Cerebellar cortex (tissue), 1 donor: Measurements from ENCODE around the gene PPP1R12B.
"Not testable (repeated sequence)": the region's sequence is repeated elsewhere in the genome, so short reads cannot be mapped to it uniquely, and the experiment has no call there.

Source experiments
- DNase-seq: peaks from one replicate; pipeline ENCODE4 v3.0.0-alpha.2; 2015; ENCODE audit warnings: low spot score

The PPP1R12B gene

DNA sequence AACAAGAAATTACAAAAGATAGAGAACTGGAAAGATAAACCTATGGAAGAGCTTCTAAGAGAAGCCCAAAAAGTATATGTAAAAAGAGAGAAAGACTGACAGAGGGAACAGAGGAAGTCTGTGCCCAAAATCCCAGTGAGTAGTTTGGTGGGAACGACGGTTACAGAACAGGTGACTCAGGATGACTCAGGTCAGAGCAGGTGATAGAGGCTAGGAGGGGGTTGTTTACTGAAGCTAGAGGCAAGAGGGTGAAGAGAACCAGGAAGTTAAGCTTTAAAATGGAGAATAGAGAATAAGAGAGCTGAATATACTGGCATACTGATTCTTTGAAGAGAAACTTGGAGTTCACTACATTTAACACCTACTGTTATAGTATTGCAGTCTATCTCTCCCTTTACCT lies 134.9 kb downstream of the PPP1R12B start:
- not testable (repeated sequence) for DNase-seq

DNA sequence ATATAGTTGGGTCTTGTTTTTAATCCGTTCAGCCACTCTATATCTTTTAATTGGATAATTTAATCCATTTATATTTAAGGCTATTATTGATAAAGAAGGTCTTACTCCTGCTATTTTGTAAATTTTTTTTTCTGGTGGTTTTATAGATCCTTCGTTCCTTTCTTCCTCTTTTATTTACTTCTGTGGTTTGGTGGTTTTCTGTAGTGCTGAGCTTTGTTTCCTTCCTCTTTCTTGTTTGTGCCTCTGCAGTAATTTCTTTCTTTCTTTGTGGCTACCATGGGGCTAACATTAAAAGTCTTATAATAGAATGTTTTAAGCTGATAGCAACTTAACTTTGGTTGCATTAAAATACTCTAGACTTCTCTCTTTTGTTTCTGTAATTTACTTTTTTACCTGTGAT lies 135.5 kb downstream of the PPP1R12B start:
- DNase-seq: not testable (repeated sequence)

DNA sequence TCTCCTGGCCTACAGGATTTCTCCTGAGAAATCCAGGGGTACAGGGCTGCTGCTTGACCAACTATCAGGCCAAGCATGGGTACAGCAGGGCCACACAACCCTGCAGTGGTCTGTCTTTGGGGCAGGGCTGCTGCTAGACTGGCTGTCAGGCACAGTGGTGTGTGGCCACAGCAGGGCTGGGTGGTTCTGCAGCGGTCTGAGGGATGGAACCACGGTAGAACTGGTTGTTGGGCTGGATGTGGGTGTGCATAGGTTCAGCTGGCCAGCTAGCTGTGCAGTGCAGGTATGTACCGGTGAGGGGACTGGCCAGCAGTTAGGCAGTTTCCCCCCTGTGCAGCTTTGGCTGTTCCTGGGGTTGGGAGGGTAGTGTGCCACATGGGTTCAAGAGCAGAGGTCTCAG lies 136.3 kb downstream of the PPP1R12B start:
- not testable (repeated sequence) for DNase-seq

DNA sequence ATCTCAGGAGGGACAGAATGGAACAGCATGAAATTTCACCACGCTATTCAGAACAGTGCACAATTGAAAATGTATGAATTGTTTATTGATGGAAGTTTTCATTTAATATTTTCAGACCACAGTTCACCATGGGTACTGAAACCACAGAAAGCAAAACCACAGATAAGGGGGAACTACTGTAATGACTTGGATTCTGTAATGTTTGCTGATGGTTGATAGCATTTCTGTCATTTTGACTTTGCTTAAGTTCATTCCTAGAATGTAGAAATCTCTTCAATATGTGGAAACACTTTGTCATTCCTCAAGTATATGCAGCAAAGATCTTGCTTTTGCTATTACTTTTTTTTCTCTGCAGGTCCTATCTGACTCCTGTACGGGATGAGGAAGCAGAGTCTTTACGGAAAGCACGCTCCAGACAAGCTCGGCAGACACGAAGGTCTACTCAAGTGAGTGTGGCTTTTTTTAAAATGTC lies 139.7 kb downstream of the PPP1R12B start:
- not testable (repeated sequence) for DNase-seq

DNA sequence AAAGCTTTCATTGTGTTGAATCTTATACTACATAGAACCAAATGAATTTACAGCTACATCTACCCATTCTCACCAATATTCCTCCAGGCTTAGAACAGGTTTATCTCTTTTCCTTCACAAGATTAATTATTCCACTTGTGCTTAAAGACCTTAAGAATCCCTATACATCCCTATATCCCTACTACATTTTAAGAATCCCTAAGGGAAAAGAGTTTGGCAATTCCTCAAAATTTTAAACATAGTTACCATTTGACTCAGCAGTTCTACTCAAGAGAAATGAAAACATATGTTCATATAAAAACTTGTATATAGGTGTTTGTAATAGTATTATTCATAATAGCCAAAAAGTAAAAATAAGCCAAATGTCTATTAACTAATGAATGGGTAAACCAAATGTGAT lies 140.6 kb downstream of the PPP1R12B start:
- DNase-seq: not testable (repeated sequence)

DNA sequence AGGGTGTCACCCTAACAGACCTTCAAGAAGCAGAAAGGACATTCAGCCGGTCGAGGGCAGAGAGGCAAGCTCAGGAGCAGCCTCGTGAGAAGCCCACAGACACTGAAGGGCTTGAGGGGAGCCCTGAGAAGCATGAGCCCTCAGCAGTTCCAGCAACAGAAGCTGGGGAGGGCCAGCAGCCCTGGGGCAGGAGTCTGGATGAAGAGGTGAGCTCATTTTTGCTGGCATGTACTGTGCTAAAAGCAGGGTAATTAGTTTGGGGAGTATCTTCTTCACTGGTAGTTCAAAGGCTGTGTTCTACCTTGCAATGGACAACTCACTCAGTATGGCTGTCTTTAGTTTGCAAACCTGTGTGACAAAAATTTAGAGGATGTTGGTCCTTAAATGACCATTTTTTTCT lies 144.6 kb downstream of the PPP1R12B start:
- DNase-seq: not testable (repeated sequence)

DNA sequence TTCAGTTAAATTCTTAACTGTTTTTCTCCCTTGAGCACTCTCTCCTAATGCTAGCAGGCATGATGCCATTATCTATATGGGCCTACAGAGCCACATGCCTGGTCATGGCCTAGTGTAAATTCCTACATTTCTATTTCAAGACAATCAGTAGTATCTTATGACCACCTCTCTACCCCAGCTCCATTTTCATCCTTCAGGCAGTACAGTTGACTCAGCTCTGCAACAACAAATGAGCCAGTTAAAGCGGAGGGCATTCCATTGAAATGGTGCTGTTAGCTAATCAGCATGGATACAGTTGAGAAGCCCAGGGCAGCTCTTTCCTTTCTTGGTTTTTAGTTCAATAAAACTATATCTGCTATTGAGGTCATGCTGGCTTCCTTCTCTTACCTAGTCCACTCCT lies 150.0 kb downstream of the PPP1R12B start:
- no peak for DNase-seq

DNA sequence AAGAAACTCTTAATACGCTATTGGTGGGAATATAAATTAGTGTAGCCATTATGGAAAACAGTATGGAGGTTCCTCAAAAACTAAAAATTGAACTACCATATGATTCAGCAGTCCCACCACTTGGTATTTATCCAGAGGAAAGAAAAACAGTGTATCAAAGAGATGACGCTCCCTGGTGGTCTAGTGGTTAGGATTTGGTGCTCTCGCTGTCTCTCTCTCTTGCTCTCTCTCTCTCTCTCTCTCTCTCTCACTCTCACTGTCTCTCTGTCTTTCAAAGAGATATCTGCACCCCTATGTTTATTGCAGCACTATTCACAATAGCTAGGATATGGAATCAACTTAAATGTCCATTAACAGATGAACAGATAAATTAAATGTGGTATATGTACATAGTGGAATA lies 151.5 kb downstream of the PPP1R12B start:
- not testable (repeated sequence) for DNase-seq

DNA sequence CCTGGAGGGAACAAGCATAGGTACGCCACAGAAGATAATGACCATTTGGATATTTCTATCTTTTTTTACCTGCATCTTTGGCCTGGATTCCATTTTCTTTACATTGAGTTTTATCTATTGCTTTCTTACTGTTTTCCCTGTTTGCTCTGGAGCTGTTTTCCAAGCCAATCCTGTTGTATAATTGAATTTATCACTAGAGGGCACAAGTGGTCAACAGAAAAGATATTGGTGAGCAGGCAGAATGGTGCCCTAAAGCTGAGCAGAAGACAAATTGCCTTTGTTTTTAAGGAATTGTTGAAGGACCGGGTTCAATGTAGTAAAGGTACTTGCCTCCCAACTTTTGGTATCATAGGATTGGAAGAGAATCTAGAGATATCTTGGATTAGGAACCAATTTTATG lies 152.8 kb downstream of the PPP1R12B start:
- DNase-seq: peak; percentile 69

DNA sequence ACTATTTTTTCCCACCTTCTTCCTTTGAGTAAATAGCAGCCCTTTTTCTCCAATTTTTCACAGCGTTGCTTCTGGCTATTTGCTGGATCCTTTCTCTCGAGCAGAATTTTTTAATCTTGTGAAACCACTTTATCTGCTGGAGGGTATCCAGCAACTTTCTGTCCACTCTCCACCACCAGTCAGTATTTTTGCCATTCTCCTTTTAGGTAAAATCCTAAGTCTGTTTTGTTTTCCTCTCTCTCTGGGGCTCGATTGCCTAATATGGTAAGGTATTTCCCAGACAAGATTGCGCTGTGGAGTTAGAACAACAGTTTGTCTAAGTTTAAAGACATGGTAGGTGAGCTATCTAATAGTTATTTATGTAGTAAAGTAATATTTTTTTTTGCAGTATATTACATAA lies 156.9 kb downstream of the PPP1R12B start:
- peak; percentile 4 for DNase-seq

DNA sequence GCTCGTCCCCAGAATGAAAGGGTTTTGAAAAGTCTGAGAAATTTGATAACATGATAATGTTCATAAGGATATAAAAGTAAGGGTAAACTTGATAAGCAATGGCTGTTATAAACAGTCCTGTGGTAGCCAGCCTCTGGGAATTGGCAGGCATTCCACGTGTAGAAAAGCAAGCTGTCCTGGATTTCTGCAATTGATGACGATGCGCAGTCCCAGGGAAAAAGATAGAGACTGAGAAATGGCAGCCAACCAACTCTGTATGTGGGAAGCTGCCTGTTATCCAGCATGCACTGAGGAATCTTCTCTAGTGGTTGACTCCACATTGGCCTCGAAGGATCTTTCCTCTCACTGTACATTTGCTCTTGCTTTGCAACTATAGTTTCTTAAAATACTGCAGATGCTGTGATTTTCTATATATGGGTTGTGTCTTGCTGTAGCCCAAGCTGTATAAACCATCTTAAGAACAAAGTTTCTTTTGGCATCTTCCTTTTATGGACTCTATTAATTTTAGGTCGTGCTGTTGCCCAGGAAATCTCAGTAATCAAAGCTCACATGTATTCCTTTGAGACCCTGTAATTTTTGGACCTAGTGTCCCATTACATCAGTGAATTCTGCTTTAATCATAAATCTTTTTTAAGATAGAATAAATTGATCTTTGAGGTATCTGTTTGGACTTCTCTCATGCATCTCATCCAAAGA lies 157.5 kb downstream of the PPP1R12B start:
- peak; percentile 94 for DNase-seq

DNA sequence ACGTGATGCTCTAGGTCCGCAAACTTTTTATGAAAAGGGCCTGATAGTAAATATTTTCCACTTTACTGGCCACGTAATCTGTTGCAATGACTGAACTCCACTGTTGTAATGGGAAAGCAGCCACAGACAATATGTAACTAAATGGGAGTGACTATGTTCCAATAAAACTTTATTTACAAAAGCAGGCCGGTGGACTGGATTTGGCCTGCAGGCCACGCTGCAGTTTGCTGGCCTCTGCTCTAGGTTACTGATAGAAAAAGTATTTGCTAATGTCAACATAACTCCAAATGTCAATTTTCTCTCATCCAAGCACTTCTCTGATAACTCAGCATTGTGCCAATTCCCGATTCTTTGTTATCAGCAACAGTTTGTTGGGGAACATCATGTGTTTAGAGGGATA lies 160.4 kb downstream of the PPP1R12B start:
- not testable (repeated sequence) for DNase-seq

DNA sequence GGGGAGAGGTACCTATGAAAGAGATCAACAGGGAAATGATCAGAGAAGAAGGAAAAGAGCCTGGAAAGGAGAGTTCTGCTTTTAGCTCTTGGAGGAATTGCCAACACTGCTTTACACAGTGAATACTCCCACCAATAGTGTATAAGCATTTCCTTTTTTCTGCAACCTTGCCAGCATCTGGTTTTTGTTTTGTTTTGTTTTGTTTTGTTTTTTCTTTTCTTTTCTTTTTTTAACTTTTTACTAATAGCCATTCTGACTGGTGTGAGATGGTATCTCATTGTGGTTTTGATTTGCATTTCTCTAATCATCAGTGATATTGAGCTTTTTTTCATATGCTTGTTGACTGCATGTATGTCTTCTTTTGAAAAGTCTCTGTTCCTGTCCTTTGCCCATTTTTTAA lies 165.4 kb downstream of the PPP1R12B start:
- not testable (repeated sequence) for DNase-seq

DNA sequence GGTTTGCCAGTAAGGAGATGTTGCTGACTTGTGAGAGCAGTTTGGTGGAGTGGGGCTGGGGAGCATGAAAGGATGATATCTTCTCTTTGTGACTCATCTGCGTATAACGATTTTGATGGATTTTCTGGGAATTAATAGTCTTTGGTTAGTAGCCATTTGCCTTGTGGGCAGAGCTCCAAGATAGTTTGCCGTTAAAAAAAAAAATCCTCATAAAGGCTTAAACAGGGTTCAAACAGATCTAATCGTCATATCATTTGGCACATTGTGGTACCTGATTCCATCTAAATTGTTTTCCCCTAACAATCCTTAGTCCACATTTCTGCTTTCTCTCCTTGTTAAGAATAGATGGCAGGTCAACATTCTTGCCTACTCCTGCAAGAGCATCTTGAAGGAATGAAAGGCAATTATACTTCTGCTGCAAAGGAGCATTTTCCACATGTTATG lies 168.0 kb downstream of the PPP1R12B start:
- DNase-seq: no peak

DNA sequence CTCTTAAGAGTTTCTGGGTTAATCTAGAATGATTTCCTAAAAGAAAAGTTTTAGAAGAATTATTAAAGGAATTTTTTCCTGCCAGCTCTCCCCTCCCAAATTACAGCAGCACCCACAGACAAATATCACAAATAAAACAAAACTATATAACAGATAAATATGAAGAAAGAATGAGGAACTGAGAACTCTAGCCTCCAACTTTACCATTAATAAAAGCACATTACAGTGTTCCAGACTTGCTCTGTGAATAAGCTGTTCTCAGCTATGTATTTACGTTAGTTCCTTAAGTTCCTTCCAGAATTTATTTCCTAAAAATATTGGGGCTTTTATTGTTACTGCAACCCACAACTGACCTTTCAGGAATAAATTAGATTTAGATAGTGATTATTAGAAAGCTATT lies 168.6 kb downstream of the PPP1R12B start:
- not testable (repeated sequence) for DNase-seq

DNA sequence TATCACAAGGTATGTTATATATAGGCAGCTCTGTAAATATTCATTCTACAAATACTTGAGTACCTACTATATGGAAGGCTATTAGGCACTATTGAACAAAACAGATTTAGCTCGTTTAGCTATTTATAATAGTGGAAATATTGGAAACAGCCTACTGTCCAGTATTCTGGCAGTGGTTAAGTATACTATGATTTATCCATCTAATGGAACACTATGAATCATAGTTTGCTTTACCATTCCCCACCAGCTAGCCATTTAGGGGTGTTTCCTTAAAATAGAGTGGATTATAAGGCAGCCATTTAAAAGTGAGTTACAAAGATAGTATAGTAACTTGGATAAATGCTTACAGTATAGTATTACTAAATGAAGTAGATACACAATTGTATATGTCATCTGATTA lies 169.7 kb downstream of the PPP1R12B start:
- not testable (repeated sequence) for DNase-seq

DNA sequence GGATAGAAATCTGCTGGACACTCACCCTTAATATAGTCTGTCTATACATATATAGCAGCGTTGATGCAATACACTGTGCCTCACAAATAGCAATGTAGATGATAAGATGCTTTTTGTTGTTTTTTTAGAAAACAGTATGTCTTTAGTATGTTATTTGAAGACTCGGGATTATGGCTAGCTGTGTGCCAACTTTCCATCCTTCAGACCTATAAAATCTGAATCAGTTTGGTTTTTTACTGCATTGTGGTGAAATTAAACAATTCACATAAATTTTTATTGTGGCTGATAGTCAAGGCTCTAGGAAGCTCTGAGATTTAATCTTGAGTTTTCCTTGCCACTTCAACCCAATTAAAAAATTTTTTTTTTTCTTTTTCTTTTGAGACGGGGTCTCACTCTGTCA lies 170.4 kb downstream of the PPP1R12B start:
- DNase-seq: not testable (repeated sequence)

DNA sequence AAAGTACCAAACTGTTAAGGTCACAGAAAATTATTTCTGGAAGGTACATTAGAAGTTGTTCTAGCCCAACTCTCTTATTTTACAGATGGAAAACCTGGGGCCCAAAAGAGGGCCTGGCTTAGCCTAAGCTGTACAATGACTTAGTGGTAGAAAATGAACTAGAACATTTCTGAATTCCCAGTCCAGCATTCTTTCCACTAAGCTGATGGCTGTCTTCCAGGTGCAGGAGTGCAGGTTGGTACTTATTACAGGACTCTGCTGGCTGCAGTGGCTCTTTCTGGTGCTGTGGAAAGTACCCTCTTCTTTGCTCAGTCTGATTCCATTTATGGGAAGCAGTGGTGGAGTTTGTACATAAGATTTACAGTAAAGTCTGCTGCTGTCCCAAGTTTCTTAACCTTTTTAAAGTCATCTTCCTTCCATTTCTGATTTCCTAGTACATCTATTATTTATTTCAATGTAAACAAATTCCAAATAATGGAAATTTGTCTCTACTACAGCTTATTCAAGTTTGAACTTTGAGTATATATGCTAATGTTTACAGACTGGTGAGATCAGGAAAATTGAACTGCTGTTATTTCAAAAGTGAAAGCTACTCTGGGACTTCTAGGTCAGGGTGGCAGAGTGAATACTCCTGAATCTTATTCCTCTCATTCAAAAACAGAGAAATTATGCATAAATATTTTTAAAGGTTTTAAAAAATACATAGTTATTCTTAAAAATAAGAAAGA lies 171.8 kb downstream of the PPP1R12B start:
- not testable (repeated sequence) for DNase-seq

DNA sequence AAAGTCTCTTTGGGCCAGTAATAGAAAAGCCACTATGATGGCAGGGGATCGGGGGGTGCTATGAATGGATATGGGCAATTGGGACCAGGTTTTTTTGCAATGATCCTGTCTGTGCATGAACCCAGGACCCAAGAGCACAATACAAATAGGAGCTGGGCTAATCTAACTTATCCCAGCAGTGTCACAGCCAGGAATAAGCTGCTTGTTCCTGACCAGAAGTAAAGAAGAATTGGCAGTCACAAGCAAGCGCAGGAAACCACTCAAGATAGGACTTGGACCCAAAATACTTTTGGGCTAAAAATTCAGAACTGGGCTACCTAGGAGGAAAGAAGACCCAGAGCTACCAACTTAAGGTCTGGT lies 172.3 kb downstream of the PPP1R12B start:
- DNase-seq: not testable (repeated sequence)

DNA sequence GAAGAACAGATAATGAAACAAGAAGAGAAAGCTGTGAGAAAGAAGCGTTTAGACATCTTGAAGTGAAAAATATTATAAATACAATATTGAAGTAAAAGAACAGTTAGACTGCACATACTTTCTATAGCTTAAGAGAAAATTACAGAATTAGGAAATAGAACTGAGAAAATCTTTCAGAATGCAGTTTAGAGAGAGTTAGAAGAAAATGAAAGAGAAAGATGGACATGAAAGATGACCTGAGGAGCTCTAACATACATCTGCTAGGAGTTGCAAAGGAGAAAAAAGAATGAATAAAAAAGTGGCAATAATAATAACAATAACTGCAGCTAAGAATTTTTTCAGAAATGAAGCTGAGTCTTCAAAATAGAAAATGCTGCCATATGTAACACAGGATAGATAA lies 173.0 kb downstream of the PPP1R12B start:
- not testable (repeated sequence) for DNase-seq

DNA sequence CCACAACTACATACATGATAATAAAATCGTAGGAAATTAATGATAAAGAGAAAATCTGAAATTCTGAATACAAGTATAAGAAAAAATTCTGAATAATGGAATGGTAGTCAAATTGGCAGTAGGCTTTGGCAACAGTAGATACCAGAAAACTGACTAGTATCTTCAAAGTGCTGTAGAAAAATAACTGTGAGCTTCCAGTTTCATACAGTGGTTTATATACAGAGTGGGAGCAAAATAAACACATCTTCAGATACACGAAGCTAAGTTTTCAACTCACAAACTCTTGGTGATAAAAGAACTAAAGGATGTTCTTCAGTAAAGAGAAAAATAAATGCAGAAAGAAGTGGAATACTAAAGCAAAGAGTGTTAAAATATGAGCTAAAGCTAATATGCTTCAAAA lies 173.4 kb downstream of the PPP1R12B start:
- no peak for DNase-seq

DNA sequence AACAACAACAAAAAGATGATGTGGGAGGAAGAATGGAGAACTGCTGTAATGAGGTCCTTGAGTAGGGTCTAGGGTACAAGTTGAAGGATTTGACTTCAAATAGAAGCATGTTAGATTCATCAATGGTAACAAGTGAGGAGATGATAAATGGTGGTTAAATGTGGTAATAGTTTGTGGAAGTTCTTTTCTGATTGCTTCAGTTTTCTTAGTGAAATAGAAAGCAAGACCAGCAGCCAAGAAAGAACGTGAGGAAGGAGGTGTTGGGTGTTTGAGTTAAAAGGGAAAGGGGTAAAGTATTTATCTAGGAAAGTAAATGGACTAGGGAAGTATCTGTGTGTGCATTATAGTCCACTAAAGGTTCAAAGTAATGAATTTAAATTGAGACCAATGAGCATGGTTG lies 177.6 kb downstream of the PPP1R12B start:
- DNase-seq: not testable (repeated sequence)

DNA sequence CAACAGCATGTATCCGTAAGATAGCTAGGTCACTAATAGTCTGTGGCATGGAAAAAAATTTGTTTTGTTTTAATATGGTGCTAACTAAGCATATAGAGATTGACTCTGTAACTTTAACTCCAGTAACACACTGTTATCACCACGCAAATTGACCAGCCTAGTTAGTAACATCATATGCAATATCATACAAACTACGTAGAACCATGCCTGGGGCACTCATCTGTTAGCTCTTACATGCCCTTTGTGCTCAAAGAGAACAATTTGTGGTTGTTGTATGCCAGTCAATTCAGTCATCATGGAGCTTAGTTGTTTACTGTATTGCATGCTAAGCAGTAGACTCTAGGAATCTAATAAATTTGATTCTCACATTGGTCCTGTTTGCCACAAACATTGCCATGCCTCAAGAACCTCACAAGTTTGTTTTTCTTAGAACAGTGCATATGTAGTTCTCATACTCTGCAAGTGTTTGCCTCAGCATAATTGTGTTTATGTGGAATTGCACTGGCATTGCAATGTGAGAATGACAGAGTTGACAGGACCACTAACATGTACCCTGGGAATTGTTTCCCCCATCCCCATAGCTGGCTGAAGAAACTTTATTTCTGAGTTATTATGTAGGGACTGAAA lies 179.7 kb downstream of the PPP1R12B start:
- not testable (repeated sequence) for DNase-seq
